GM18951 (cell line): ENCODE measurements around the gene MGAT4D.

Experiments used
- POLR2A ChIP-seq: IDR thresholded peaks from 4 replicates; pipeline ENCODE4 v1.6.1; 2011; ENCODE audit warnings: mild to moderate bottlenecking; ENCODE audit not compliant: insufficient read length, insufficient read depth; ENCODE audit errors: extremely low read depth
- in situ Hi-C: fragments of 300-500 bp; cut with MboI; formaldehyde crosslinking; loops from one replicate; pipeline ENCODE4 v1.12.0; 2022; ENCODE audit warnings: low sequenced_read_pairs, mixed read lengths, inconsistent platforms; ENCODE audit not compliant: unreplicated experiment

Gene MGAT4D

DNA sequence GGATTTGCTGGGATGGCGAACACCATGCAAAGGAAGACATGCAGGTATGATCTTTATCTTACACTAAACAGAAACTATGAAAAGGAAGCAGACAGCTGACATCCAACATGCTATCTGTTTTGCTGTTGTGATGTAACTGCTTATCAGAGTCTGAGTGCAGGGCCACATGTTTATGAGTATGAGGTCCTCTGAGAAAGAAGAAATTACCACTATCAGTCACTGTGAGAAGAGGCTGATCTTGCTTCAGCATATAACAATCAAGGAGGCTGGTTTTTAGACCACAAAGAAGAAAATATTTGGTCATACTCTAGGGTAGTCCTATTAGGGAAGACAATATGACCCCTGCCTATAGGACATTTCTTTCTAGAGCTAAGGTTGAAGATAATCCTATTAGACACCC is 89.1 kb downstream of the MGAT4D start:
- no peak for TF ChIP-seq POLR2A
- in situ Hi-C loops, result no loop called here

- in situ Hi-C loops, result no loop called here
- TF ChIP-seq POLR2A, result no peak
These were observed 91.8 kb downstream of the MGAT4D start for GRCh38 chr4:140406292-140406691.

- no peak for TF ChIP-seq POLR2A
- in situ Hi-C loops, result no loop called here
These were observed 98.0 kb downstream of the MGAT4D start for GRCh38 chr4:140400111-140400510.

DNA sequence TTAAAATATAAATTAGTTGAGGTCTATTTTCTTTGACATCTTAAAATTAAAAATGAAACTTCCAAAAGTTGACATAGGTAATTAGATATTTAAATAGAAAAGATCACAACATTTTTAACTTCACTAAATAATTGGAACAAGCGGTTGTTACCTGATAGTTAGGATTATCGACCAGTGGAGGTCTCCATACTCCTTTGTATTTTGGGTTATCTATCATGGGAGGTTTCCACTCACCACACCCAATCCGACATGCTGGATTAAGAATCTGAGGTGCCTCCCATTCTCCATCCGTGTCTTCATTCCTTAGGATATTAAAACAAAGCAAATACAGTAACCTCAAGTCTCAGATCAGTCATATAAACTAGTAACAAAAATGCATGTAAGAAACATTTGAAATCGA is 102.4 kb downstream of the MGAT4D start:
- TF ChIP-seq POLR2A, result no peak
- in situ Hi-C loops, result no loop called here
